GM06990 (cell line): ENCODE data around the gene CERS3.

Experiments
- DNase-seq: peaks from one replicate; pipeline ENCODE4 v3.0.0-alpha.2; 2011; ENCODE audit not compliant: insufficient read length; ENCODE audit errors: extremely low read depth
- H3K27me3 ChIP-seq: replicated peaks from 2 replicates; pipeline ENCODE4 v1.6.0; 2011; ENCODE audit warnings: low read length; ENCODE audit not compliant: control insufficient read depth, insufficient read depth
- H3K36me3 ChIP-seq: 2 replicates; pipeline ENCODE4 v1.5.1; 2011; ENCODE audit warnings: low read length; ENCODE audit not compliant: control insufficient read depth, insufficient read depth
- H3K4me3 ChIP-seq: replicated peaks from 2 replicates; pipeline ENCODE4 v1.5.1; 2011; ENCODE audit warnings: low read depth, mild to moderate bottlenecking, control low read depth, low read length
- CTCF ChIP-seq: IDR thresholded peaks from 2 replicates; pipeline ENCODE4 v1.5.1; 2011; ENCODE audit warnings: low read length, control low read depth, mild to moderate bottlenecking, inconsistent platforms; ENCODE audit not compliant: insufficient read depth, poor library complexity, severe bottlenecking

CERS3 gene

GRCh38 chr15:100373120-100373896 lies 155.4 kb downstream of the CERS3 start:
- DNase-seq, result no peak
- Histone ChIP-seq H3K36me3 (no peaks in the 10 kb centered on the region), H3K4me3 (no peak overlapping the region), H3K27me3 (no peaks in the 10 kb centered on the region)
- TF ChIP-seq CTCF, result no peak

GRCh38 chr15:100372739-100373119 lies 156.0 kb downstream of the CERS3 start:
- no peak for DNase-seq
- Histone ChIP-seq H3K4me3 (no peak overlapping the region), H3K27me3 (no peaks in the 10 kb centered on the region), H3K36me3 (no peaks in the 10 kb centered on the region)
- TF ChIP-seq CTCF, result no peak

GRCh38 chr15:100355342-100355741 lies 173.4 kb downstream of the CERS3 start:
- no peaks in the 10 kb centered on the region for H3K36me3 ChIP-seq
- no peak overlapping the region for H3K4me3 ChIP-seq
- DNase-seq, result no peak
- TF ChIP-seq CTCF, result no peak
- no peaks in the 10 kb centered on the region for H3K27me3 ChIP-seq

- Histone ChIP-seq H3K4me3 (no peak overlapping the region), H3K36me3 (no peaks in the 10 kb centered on the region), H3K27me3 (no peaks in the 10 kb centered on the region)
- DNase-seq, result no peak
- no peak for TF ChIP-seq CTCF
Observed at GRCh38 chr15:100353449-100353848, 175.3 kb downstream of the CERS3 start.

- no peak for DNase-seq
- no peak overlapping the region for H3K4me3 ChIP-seq
- H3K36me3 ChIP-seq, result no peaks in the 10 kb centered on the region
- TF ChIP-seq CTCF, result no peak
- no peaks in the 10 kb centered on the region for H3K27me3 ChIP-seq
Observed at GRCh38 chr15:100350434-100351226, 178.1 kb downstream of the CERS3 start.
